Stimulated activated naive B cell treated with anti-CD40 and anti-IgM and Interleukin-4, amounts not matched to agents 10 μg/mL and 1 μg/mL and 100 μg/mL, for 72 hours (primary cell): ENCODE data around the gene MPC1.
A peak's percentile ranks its signal among the peaks of the same experiment; 100 is the strongest.

Source experiments
- ATAC-seq, 2 donors: fragments of 150-1000 bp; cut with Tn5 transposase; replicated peaks; 2 replicates each; pipeline ENCODE4 v1.10.0; 2021; ENCODE audit warnings: moderate library complexity in 1 of 2
- DNase-seq: peaks from one replicate; pipeline ENCODE4 v3.0.0; 2021
- H3K27ac Mint-ChIP-seq: one replicate; pipeline ENCODE4 v1.8.0; 2022; ENCODE audit warnings: mild to moderate bottlenecking, mixed read lengths
- H3K27me3 Mint-ChIP-seq, 2 donors: one replicate each; pipeline ENCODE4 v1.8.0; 2022; ENCODE audit warnings: mixed read lengths in 2 of 2
- H3K36me3 Mint-ChIP-seq, 2 donors: one replicate each; pipeline ENCODE4 v1.8.0; 2022; ENCODE audit warnings: mixed read lengths in 2 of 2, mild to moderate bottlenecking in 1 of 2
- H3K4me1 Mint-ChIP-seq, 2 donors: one replicate each; pipeline ENCODE4 v1.8.0; 2022; ENCODE audit warnings: mixed read lengths in 2 of 2, mild to moderate bottlenecking in 1 of 2
- H3K4me3 Mint-ChIP-seq, 2 donors: one replicate each; pipeline ENCODE4 v1.8.0; 2022; ENCODE audit warnings: mild to moderate bottlenecking in 2 of 2, mixed read lengths in 2 of 2, moderate library complexity in 1 of 2
- H3K9me3 Mint-ChIP-seq, 2 donors: one replicate each; pipeline ENCODE4 v1.8.0; 2022; ENCODE audit warnings: mixed read lengths in 2 of 2, mild to moderate bottlenecking in 1 of 2

The MPC1 gene

DNA sequence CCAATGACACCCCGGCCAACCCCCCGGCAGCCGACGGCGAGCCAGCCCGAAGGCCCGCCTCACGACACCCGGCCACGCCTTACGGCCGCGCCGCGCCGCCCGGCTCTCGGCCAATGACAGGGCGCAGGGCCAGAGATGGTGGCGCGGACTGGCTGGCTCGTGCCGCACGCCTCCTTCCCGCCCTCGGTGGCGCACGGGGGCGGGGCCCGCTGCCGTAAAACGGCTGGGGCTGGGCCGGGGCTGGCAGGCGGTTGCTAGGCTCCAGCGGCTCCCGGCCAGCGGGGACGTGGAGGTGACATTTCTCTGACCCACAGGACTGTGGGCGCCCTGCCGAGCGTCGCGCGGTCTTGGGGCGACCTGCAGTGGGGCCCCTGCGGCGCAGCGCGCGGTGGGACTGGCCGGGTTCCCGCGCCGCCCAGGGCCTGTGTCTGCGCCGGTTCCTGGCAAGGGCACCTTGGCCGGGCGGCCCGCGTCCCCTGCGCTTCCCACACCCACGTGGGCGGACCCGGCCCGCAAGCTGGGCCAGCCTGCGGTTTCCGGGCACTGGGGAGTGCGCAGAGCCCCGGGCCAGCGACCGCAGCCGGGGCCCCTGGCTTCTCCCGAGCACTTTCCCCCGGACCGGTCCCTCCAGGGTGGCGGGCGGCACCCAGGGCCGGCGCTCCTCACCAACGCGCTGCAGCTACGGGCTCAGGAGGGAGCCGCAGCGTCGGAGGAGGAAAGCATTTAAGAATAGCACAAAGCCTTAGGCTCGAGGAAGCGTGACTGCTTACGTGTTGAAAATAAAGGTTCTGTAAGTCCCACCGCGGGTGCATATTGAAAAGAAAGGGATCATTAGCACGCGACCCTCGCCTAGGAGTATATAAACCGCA lies at the start of gene MPC1:
MPC1 (minus strand) TSS at position 8 of the 869 bp plus-strand sequence. CDS start 64 bp downstream, outside the sequence.
- peak within 1 kb of the TSS; percentile 91 to 95 for H3K4me3 Mint-ChIP-seq
- H3K27ac Mint-ChIP-seq = peak within 1 kb of the TSS; percentile 91
- H3K36me3 Mint-ChIP-seq = no peaks in the 10 kb centered on the region
- no peaks in the 10 kb centered on the region for H3K9me3 Mint-ChIP-seq
- no peaks in the 10 kb centered on the region for H3K27me3 Mint-ChIP-seq
- peaks cover 3 to 22% of the 10 kb centered on the region in 2 donors for H3K4me1 Mint-ChIP-seq
- DNase-seq (peak; percentile 97), ATAC-seq (peak; percentile 91 to 93)

DNA sequence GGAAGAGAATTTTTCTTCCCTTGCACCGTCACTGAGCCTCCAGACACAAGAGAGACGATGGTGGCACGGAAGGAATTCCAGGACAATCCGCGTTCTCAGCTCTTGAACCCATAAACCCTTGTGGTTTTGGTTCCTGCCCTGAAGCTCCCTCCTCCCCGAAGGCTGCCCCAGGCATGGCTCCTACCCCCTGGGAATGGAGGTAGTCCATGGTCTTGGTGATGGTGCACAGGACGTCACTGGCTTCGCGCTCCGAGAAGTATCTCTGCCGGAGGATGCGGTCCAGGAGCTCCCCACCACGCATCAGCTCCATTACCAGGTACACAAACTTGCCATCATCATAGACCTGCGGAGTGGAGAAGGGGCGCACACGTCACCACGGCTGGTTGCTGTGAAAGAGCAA lies 47.5 kb upstream of the MPC1 start:
- peaks cover 0 to 3% of the 10 kb centered on the region in 2 donors for H3K9me3 Mint-ChIP-seq
- H3K4me3 Mint-ChIP-seq = no peak overlapping the region
- ATAC-seq = no peak
- H3K36me3 Mint-ChIP-seq = peaks cover 23 to 24% of the 10 kb centered on the region in 2 donors
- H3K27ac Mint-ChIP-seq = no peak overlapping the region
- H3K4me1 Mint-ChIP-seq = peaks cover 0 to under 1% of the 10 kb centered on the region in 2 donors
- peaks cover 0 to 2% of the 10 kb centered on the region in 2 donors for H3K27me3 Mint-ChIP-seq
- no peak for DNase-seq

DNA sequence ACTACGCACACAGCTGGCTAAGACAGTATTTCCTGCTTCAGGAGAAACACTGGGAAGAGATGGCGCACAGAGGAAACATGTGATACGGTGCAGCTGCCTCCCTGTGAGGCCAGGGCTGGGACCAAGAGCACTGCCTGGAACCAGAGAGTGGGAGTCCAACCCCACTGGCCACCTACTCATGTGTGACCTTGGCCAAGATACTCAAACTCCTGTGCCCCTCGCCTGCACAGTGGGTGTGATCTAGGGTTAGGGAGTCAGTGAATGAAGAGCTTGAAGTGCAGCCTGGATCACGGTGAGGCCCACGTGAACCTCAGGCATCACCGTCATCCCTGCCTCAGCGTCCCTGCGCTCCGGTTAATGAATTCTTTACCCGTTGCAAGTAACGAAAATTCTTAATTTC lies 41.7 kb upstream of the MPC1 start:
- H3K4me3 Mint-ChIP-seq = no peak overlapping the region
- H3K27ac Mint-ChIP-seq = no peak overlapping the region
- peaks cover 23 to 25% of the 10 kb centered on the region in 2 donors for H3K36me3 Mint-ChIP-seq
- H3K9me3 Mint-ChIP-seq = peaks cover 0 to 3% of the 10 kb centered on the region in 2 donors
- ATAC-seq (no peak), DNase-seq (no peak)
- peaks cover 0 to under 1% of the 10 kb centered on the region in 2 donors for H3K4me1 Mint-ChIP-seq
- no peaks in the 10 kb centered on the region for H3K27me3 Mint-ChIP-seq

DNA sequence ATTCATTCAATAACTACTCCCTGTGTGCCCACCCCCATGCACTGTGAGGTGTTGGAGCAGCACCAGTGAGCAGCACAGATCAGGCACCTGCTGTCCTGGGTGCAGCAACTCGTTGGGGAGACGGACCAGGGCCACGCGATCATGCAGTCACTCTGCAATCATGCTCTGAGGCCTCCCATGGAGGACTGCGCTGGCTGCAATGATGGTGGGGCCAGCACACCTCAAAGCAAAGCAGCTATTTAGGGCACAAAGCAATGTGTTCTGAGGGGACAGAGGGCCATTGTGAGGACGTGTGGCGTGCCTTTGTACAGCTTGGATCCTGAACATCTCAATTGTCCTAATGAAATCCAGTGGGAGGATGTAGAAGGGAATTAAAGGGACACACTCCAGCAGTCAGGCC lies 41.0 kb upstream of the MPC1 start:
- H3K4me1 Mint-ChIP-seq = peaks cover 0 to 5% of the 10 kb centered on the region in 2 donors
- H3K27ac Mint-ChIP-seq = no peak overlapping the region
- H3K9me3 Mint-ChIP-seq = peaks cover 0 to 1% of the 10 kb centered on the region in 2 donors
- ATAC-seq (no peak), DNase-seq (no peak)
- no peak overlapping the region for H3K4me3 Mint-ChIP-seq
- H3K27me3 Mint-ChIP-seq = no peaks in the 10 kb centered on the region
- H3K36me3 Mint-ChIP-seq = peaks cover 21 to 24% of the 10 kb centered on the region in 2 donors

DNA sequence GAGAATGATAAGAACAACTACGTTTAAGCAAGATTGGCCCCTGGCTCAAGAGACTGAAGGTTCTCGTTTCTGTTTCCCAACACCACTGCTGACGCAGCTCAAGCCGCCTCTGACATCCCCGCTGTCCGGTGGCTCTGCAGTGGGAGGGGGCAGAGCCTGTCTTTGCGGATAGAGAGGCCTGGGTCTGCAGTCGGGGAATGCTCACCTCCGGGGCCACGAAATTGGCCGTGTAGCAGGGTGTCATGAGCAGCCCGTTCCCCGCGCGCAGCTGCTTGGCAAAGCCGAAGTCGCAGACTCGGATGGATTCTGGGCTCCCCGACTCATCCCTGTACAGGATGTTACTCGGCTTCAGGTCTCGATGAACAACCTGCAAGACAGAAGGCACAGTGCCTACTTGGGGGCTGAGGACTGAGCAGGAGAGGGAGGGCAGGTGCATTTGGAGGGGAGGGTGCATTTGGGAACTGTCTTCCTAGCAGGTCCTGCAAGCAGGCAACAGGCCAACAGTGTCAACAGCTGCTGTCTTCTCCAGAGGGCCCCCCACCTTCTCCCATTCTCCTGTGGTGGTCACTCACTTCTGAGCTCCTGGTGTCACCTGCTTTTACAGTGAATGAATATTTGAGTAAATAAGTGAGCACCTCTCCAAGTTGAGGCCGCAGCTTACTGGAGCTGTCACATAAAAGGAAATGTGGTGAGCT lies 40.5 kb upstream of the MPC1 start:
- H3K36me3 Mint-ChIP-seq = peaks cover 24 to 27% of the 10 kb centered on the region in 2 donors
- ATAC-seq = no peak
- DNase-seq = no peak
- no peak overlapping the region for H3K4me3 Mint-ChIP-seq
- no peaks in the 10 kb centered on the region for H3K9me3 Mint-ChIP-seq
- H3K4me1 Mint-ChIP-seq = peaks cover 0 to 5% of the 10 kb centered on the region in 2 donors
- no peaks in the 10 kb centered on the region for H3K27me3 Mint-ChIP-seq
- no peak overlapping the region for H3K27ac Mint-ChIP-seq

DNA sequence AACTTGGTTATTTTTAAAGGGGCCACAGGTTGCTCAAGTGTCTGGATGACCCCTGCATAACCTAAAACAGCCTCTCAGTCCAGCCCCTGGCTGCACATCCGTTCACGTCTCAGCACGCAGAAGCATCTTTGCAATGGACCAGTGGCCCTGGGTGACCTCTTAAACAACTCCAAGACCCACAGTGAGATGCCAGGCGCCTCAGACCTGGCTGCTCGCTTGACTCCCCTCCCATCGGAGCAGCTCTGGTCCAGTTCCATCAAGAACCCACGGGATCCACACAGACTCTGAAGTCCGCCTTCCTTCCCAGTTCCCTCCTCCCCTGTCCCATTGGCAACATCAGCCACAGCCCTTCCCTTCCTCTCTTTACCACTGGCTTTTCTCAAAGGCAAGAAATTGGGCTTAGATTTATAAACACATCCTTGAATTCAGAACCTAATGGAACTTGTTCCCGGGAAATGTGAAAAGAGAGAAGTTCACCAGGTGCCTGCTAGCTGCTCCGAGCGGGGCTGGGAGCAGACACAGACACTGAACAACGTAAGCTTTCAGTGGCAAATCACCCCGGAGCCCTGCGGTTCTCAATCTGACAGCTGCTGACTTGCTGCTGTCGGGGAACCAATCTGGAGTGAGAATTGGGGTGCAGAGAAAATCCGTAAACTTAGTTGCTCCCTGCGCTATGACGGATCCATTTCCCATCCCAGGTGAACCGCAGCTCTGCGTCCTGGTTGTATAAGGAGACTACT lies 39.6 kb upstream of the MPC1 start:
- Mint-ChIP-seq H3K9me3 (no peaks in the 10 kb centered on the region), H3K27me3 (no peaks in the 10 kb centered on the region), H3K27ac (no peak overlapping the region), H3K4me1 (peaks cover 0 to 5% of the 10 kb centered on the region in 2 donors), H3K36me3 (peaks cover 26 to 31% of the 10 kb centered on the region in 2 donors), H3K4me3 (no peak overlapping the region)
- no peak for DNase-seq
- ATAC-seq = no peak

DNA sequence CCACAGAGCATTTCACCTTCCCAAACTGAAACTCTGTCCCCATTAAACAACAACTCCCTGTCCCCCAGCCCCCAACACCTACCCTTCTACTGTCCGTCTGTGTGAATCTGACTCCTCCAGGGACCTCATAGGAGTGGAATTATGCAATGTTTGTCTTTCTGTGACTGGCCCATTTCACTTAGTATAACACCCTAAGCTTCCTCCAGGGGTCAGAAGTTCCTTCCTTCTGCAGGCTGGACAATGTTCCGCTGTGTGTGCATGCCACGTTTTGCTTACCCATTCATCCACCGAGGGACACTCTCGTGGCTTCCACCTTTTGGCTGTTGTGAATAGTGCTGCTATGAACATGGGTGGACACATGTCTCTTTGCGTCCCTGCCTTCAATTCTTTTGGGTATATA lies 37.6 kb upstream of the MPC1 start:
- H3K9me3 Mint-ChIP-seq = peaks cover 11 to 15% of the 10 kb centered on the region in 2 donors
- peaks cover 0 to 6% of the 10 kb centered on the region in 2 donors for H3K27me3 Mint-ChIP-seq
- no peak overlapping the region for H3K4me3 Mint-ChIP-seq
- H3K27ac Mint-ChIP-seq = no peak overlapping the region
- no peak for ATAC-seq
- H3K36me3 Mint-ChIP-seq = peaks cover 39 to 48% of the 10 kb centered on the region in 2 donors
- peaks cover 0 to 5% of the 10 kb centered on the region in 2 donors for H3K4me1 Mint-ChIP-seq
- no peak for DNase-seq

DNA sequence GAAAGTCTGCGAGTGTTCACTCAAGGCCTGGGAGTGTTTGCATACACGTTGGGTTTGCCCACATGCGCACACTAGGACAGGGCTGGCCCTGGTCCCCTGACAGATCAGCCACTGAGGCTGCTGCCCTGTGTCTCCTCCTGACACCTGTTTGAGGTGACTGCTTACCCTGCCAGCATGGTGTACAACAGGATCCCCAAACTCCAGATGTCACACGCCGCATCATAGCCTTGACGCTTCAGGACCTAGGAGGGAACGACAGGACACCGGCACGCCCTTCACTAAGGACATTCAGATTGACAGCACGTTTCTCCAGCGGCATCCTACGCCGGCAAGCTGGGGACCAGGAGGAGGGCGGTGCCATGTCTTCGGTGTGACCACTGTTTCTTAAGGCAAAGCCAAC lies 37.0 kb upstream of the MPC1 start:
- Mint-ChIP-seq H3K27ac (no peak overlapping the region), H3K4me3 (no peak overlapping the region), H3K4me1 (peaks cover 0 to 5% of the 10 kb centered on the region in 2 donors), H3K36me3 (peaks cover 36 to 48% of the 10 kb centered on the region in 2 donors), H3K9me3 (peaks cover 11 to 15% of the 10 kb centered on the region in 2 donors), H3K27me3 (peaks cover 0 to 6% of the 10 kb centered on the region in 2 donors)
- DNase-seq (no peak), ATAC-seq (no peak)

DNA sequence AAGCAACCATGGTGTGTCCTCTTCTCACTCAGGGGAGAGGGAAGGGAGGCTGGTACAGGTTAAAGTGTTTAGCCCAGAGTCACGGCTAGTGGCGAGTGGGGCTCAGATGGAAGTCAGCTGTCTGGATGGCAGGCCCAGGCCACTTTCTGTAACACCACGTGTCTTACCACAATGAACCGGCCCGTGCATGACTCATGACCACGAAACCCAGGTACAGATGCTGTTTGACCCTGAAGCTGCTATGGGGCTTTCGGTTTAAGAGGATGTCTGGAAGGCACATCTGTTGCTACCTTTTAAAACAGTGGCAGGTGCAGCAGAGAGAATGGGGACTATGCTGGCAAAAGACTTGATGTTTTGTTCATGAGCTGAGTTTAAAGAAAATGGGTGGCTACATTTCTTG lies 36.5 kb upstream of the MPC1 start:
- peaks cover 11 to 15% of the 10 kb centered on the region in 2 donors for H3K9me3 Mint-ChIP-seq
- no peak for DNase-seq
- peaks cover 36 to 48% of the 10 kb centered on the region in 2 donors for H3K36me3 Mint-ChIP-seq
- no peak overlapping the region for H3K27ac Mint-ChIP-seq
- H3K27me3 Mint-ChIP-seq = peaks cover 0 to 6% of the 10 kb centered on the region in 2 donors
- peaks cover 0 to 5% of the 10 kb centered on the region in 2 donors for H3K4me1 Mint-ChIP-seq
- no peak overlapping the region for H3K4me3 Mint-ChIP-seq
- ATAC-seq = peak; percentile 78 to 84

DNA sequence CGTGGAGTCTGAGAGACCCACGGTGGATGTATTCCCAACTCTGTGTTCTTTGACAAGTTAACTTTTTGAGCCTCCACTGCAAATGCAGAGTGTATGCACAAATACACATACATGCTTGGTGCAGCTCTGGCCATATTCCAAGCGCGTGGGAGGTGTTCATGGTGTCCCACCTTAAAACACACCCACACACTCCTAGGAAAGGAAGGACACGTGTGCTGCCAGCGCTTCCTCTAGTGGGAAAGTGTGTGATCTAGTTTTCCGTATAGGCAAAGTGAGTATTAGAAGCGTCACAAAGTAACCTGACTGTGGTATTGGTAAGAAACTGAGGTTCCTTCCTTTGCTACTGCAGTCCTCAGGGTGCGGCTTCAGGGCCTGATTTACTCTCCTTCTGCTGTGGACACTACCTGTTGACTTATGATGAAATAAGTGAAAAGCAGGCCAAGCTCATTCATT lies 36.0 kb upstream of the MPC1 start:
- no peak for DNase-seq
- Mint-ChIP-seq H3K9me3 (peaks cover 11 to 15% of the 10 kb centered on the region in 2 donors), H3K4me1 (peaks cover 0 to 5% of the 10 kb centered on the region in 2 donors), H3K4me3 (no peak overlapping the region), H3K36me3 (peaks cover 36 to 47% of the 10 kb centered on the region in 2 donors), H3K27me3 (peaks cover 0 to 6% of the 10 kb centered on the region in 2 donors), H3K27ac (no peak overlapping the region)
- no peak for ATAC-seq

DNA sequence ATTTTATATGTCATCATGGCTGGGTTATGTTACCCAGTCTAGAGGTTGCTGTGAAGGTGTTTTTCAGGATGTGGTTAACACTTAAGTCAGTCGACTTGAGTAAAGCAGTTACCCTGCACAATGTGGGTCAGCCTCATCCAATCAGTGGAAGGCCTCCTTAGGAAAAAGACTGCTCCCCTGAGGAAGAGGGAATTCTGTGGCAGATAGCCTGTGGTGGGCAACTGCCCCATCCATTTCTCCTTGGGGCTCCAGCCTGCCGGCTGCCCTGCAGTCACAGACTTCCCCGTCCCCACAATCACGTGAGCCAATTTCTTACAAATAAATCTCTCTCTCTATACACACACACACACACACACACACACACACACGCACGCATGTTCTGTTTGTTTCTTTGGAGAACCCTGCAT lies 34.5 kb upstream of the MPC1 start:
- no peak overlapping the region for H3K27ac Mint-ChIP-seq
- peaks cover 40 to 49% of the 10 kb centered on the region in 2 donors for H3K36me3 Mint-ChIP-seq
- H3K9me3 Mint-ChIP-seq = peaks cover 11 to 15% of the 10 kb centered on the region in 2 donors
- H3K27me3 Mint-ChIP-seq = peaks cover 0 to 6% of the 10 kb centered on the region in 2 donors
- H3K4me1 Mint-ChIP-seq = peaks cover 0 to 5% of the 10 kb centered on the region in 2 donors
- no peak for DNase-seq
- no peak for ATAC-seq
- no peak overlapping the region for H3K4me3 Mint-ChIP-seq

DNA sequence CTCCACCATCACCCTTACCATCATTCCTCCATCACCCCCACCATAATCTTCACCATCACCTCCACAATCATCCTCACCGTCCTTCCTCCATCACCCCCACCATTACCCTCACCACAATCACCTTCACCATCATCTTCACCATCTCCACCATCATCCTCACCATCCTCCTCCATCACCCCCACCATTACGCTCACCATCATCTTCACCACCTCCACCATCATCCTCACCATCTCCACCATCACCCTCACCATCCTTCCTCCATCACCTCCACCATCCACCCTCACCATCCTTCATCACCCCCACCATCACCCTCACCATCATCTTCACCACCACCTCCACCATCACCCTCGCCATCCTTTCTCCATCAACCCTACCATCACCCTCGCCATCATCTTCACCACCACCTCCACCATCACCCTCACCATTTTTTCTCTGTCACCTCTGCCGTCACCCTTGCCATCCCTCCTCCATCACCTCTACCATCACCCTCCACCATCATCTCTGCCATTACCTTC lies 33.1 kb upstream of the MPC1 start:
- DNase-seq (no peak), ATAC-seq (no peak)
- H3K9me3 Mint-ChIP-seq = peaks cover 11 to 15% of the 10 kb centered on the region in 2 donors
- peaks cover 0 to 6% of the 10 kb centered on the region in 2 donors for H3K27me3 Mint-ChIP-seq
- H3K4me1 Mint-ChIP-seq = peaks cover 0 to 5% of the 10 kb centered on the region in 2 donors
- H3K4me3 Mint-ChIP-seq = no peak overlapping the region
- H3K36me3 Mint-ChIP-seq = peaks cover 41 to 55% of the 10 kb centered on the region in 2 donors
- no peak overlapping the region for H3K27ac Mint-ChIP-seq

DNA sequence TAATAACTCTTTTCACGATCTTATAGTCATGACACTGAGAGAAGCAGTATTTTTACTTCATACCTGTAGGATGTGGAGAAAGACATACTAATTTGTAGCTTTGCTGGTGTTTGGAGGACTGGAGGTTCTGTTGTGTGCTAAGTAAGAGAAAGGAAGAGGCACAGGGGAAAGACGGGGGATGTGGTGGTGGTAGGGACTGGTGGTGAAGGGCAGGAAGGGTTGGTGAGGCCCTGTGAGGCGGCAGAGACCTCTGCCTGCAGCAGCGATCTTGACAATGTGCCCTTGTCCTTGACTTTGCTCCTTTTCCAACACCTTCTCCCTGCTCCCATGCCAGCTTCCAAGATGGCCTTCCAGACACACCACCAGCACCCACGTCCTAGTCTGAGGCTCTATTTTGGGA lies 32.6 kb upstream of the MPC1 start:
- Mint-ChIP-seq H3K36me3 (peaks cover 38 to 52% of the 10 kb centered on the region in 2 donors), H3K9me3 (peaks cover 11 to 15% of the 10 kb centered on the region in 2 donors), H3K27me3 (peaks cover 0 to 6% of the 10 kb centered on the region in 2 donors), H3K4me3 (no peak overlapping the region), H3K27ac (no peak overlapping the region), H3K4me1 (peaks cover 3 to 8% of the 10 kb centered on the region in 2 donors)
- ATAC-seq (no peak), DNase-seq (no peak)
